Mammary epithelial cell (primary cell): ENCODE data around the gene WDR70.

Experiments used
- CTCF ChIP-seq, 2 donors: IDR thresholded peaks in 1 of 2; conservative IDR thresholded peaks in 1 of 2; 2 replicates each; pipeline ENCODE4 v1.5.1; 2011 to 2012; ENCODE audit warnings: inconsistent platforms in 2 of 2, low read length in 2 of 2, mild to moderate bottlenecking in 2 of 2, control low read depth in 1 of 2, low read depth in 1 of 2; ENCODE audit not compliant: insufficient read depth in 1 of 2; ENCODE audit errors: extremely low read depth in 1 of 2
- EZH2 ChIP-seq: IDR thresholded peaks from 2 replicates; pipeline ENCODE4 v1.6.1; 2012; ENCODE audit warnings: low read length, inconsistent platforms, borderline replicate concordance

- no peak for TF ChIP-seq CTCF (conservative IDR thresholded peaks at IDR 0.05 in 1 of 2, IDR thresholded peaks at IDR 0.05 in 1 of 2; ENCODE audit: extremely low read depth in 1 of 2, insufficient read depth in 1 of 2, low read depth in 1 of 2, low read length in 2 of 2)
- no peak for TF ChIP-seq EZH2
Observed at GRCh38 chr5:37375091-37375490, 4.0 kb upstream of the WDR70 start.
